Measurements from ENCODE around the gene CCDC7. TPM values are rescaled to one million over a fixed set of nuclear protein-coding genes. Genes with fewer than 3 reads are reported as not detected.

The CCDC7 gene
- total RNA-seq, 2 experiments from 2014 or later: 9.8 to 12.3 TPM

DNA sequence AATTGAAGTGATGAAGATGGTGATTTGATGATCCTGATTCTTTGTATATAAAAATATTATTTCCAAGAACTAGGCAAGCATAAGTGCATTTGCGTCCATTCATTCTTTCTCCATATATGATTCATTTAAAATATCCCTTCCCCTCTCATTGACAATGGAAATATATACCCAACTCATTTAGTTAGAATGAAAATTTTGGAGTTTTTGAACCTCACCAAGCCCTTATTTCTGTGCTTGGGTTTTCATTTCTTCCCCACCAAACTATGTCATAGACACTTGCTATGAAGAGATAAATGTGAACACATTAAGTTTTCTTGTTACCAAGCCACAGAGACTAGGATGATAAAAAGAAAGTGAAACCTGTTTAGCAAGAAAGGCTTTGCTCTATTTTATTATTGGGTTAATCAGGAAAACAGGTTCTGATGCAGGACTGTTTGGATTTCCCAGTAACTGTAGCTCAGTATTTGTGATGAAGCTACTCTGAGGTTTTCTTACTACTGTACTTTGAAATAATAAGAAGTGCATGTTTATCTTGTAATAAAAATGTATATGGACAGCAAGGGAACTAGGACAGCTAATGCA is 443.8 kb downstream of the CCDC7 start:
- ChIA-PET POLR2A (no interaction called here), CTCF (ENCODE audit: unreplicated experiment) (interaction anchor here (0.5 kb wide), 1 partner anchor 105 kb away, joined by 3 read pairs; no protein-coding TSS in a partner anchor)
- Histone ChIP-seq H3K36me3 (ENCODE audit: insufficient read depth, low read length) (no peaks in the 10 kb centered on the region), H3K27ac (ENCODE audit: low read depth, low read length, poor library complexity, severe bottlenecking) (no peak overlapping the region), H3K4me1 (ENCODE audit: insufficient read depth, low read length, poor library complexity, severe bottlenecking) (no peaks in the 10 kb centered on the region), H3K4me3 (ENCODE audit: low read depth, low read length, poor library complexity, severe bottlenecking) (no peak overlapping the region), H4K20me1 (ENCODE audit: insufficient read depth, low read length) (no peaks in the 10 kb centered on the region), H3K9me2 (ENCODE audit: insufficient read depth, low read length) (no peaks in the 10 kb centered on the region), H3K9me3 (ENCODE audit: low read length) (no peaks in the 10 kb centered on the region), H2AFZ (ENCODE audit: low read length) (no peak overlapping the region), H3K79me2 (ENCODE audit: insufficient read depth, low read depth, low read length) (no peaks in the 10 kb centered on the region), H3K4me2 (ENCODE audit: low read length) (no peak overlapping the region)
- TF ChIP-seq EZH2phosphoT487 (IDR thresholded peaks at IDR 0.05; ENCODE audit: borderline replicate concordance, low read depth, low read length): no peak
- TF ChIP-seq, protein P1, sequence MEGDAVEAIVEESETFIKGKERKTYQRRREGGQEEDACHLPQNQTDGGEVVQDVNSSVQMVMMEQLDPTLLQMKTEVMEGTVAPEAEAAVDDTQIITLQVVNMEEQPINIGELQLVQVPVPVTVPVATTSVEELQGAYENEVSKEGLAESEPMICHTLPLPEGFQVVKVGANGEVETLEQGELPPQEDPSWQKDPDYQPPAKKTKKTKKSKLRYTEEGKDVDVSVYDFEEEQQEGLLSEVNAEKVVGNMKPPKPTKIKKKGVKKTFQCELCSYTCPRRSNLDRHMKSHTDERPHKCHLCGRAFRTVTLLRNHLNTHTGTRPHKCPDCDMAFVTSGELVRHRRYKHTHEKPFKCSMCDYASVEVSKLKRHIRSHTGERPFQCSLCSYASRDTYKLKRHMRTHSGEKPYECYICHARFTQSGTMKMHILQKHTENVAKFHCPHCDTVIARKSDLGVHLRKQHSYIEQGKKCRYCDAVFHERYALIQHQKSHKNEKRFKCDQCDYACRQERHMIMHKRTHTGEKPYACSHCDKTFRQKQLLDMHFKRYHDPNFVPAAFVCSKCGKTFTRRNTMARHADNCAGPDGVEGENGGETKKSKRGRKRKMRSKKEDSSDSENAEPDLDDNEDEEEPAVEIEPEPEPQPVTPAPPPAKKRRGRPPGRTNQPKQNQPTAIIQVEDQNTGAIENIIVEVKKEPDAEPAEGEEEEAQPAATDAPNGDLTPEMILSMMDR (conservative IDR thresholded peaks at IDR 0.05; ENCODE audit: low read length): no peak
- intact Hi-C loops (cut with micrococcal nuclease; ENCODE audit: unreplicated experiment): loop anchor here (10.0 kb wide), 1 partner anchor 265 kb away; no protein-coding TSS in a partner anchor
- no TSS peak for BruUV-seq (replicated peaks)
- DNase-seq (ENCODE audit: low spot score): no peak

DNA sequence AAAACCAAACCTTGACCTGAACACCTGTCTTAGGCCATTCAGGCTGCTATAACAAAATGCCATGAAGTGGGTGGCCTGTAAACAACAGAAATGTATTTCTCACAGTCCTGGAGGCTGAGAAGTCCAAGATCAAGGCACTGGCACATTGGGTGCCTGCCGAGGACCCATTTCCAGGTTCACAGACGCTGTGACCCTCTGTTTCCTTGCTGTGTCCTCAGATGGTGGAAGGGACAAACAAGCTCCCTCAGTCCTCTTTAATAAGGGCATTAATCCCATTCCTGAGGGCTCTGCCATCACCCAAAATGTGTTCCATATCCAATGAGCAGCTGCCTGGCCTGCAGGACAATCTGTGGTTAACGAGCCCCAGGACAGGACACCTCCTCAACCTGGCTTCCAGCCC is 444.5 kb downstream of the CCDC7 start:
- intact Hi-C loops (cut with micrococcal nuclease; ENCODE audit: unreplicated experiment): loop anchor here (10.0 kb wide), 1 partner anchor 264 kb away; no protein-coding TSS in a partner anchor
- CTCF ChIA-PET (ENCODE audit: unreplicated experiment): no interaction called here
- no peaks in the 10 kb centered on the region for H4K20me1 ChIP-seq (ENCODE audit: insufficient read depth, low read length)
- TF ChIP-seq, protein P1 (conservative IDR thresholded peaks at IDR 0.05; ENCODE audit: low read length): no peak
- no peak for TF ChIP-seq EZH2phosphoT487 (IDR thresholded peaks at IDR 0.05; ENCODE audit: borderline replicate concordance, low read depth, low read length)
- no peak overlapping the region for H3K4me3 ChIP-seq (ENCODE audit: low read depth, low read length, poor library complexity, severe bottlenecking)
- BruUV-seq (replicated peaks): no TSS peak
- POLR2A ChIA-PET: no interaction called here
- H3K36me3 ChIP-seq (ENCODE audit: insufficient read depth, low read length): peaks cover under 1% of the 10 kb centered on the region
- no peaks in the 10 kb centered on the region for H3K4me1 ChIP-seq (ENCODE audit: insufficient read depth, low read length, poor library complexity, severe bottlenecking)
- no peak overlapping the region for H3K4me2 ChIP-seq (ENCODE audit: low read length)
- no peak overlapping the region for H3K27ac ChIP-seq (ENCODE audit: low read depth, low read length, poor library complexity, severe bottlenecking)
- no peak for DNase-seq (ENCODE audit: low spot score)
- no peaks in the 10 kb centered on the region for H3K9me3 ChIP-seq (ENCODE audit: low read length)
- H3K79me2 ChIP-seq (ENCODE audit: insufficient read depth, low read depth, low read length): no peaks in the 10 kb centered on the region
- no peak overlapping the region for H2AFZ ChIP-seq (ENCODE audit: low read length)
- H3K9me2 ChIP-seq (ENCODE audit: insufficient read depth, low read length): no peaks in the 10 kb centered on the region

DNA sequence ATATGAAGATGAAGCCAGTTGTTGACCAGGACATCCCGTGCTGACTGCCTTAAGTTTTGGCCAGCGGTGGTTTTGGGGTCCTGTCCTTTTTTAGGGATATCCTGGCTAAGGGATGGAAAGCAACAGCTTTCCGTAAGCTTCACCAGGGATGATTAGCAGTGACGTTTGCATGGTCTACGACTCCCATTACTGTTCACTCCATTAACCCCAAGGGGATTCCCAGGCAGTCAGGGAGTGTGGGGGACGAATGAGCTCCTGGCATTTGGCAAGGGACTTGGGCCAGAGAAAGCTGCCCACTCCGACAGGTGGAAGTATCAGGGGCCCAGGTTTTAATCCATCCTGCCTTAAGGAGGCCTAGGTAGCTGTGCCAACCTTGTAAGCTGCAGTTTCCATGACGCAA is 445.3 kb downstream of the CCDC7 start:
- ChIA-PET POLR2A (no interaction called here), CTCF (ENCODE audit: unreplicated experiment) (no interaction called here)
- H3K9me2 ChIP-seq (ENCODE audit: insufficient read depth, low read length): no peaks in the 10 kb centered on the region
- no peak for DNase-seq (ENCODE audit: low spot score)
- no peaks in the 10 kb centered on the region for H3K79me2 ChIP-seq (ENCODE audit: insufficient read depth, low read depth, low read length)
- H3K9me3 ChIP-seq (ENCODE audit: low read length): no peaks in the 10 kb centered on the region
- H3K27ac ChIP-seq (ENCODE audit: low read depth, low read length, poor library complexity, severe bottlenecking): no peak overlapping the region
- peaks cover 9% of the 10 kb centered on the region for H3K36me3 ChIP-seq (ENCODE audit: insufficient read depth, low read length)
- intact Hi-C loops (cut with micrococcal nuclease; ENCODE audit: unreplicated experiment): loop anchor here (10.0 kb wide), 1 partner anchor 264 kb away; no protein-coding TSS in a partner anchor
- no peak for TF ChIP-seq EZH2phosphoT487 (IDR thresholded peaks at IDR 0.05; ENCODE audit: borderline replicate concordance, low read depth, low read length)
- TF ChIP-seq, protein P1 (conservative IDR thresholded peaks at IDR 0.05; ENCODE audit: low read length): no peak
- no peak overlapping the region for H3K4me3 ChIP-seq (ENCODE audit: low read depth, low read length, poor library complexity, severe bottlenecking)
- H3K4me2 ChIP-seq (ENCODE audit: low read length): no peak overlapping the region
- no peak overlapping the region for H2AFZ ChIP-seq (ENCODE audit: low read length)
- no peaks in the 10 kb centered on the region for H4K20me1 ChIP-seq (ENCODE audit: insufficient read depth, low read length)
- no TSS peak for BruUV-seq (replicated peaks)
- H3K4me1 ChIP-seq (ENCODE audit: insufficient read depth, low read length, poor library complexity, severe bottlenecking): no peaks in the 10 kb centered on the region
